GM12878 (cell line): ENCODE measurements around the gene RAC2. TPM values are rescaled to one million over a fixed set of nuclear protein-coding genes. Genes with fewer than 3 reads are reported as not detected.

Source experiments
- ATAC-seq: fragments of 200-7000 bp; cut with Tn5 transposase; 3 replicates; pipeline ENCODE4 v1.9.1; 2020; ENCODE audit warnings: mild to moderate bottlenecking, moderate library complexity
- Bru-seq: library from RNA; stranded (reverse); fragments of 400-500 nt; gene quantifications from one replicate; lab custom pipeline; 2021; lab: Mats Ljungman, UMichigan
- BruChase-seq, 2 experiments: library from RNA; stranded (reverse); fragments of 400-500 nt; gene quantifications; one replicate each; lab custom pipeline; 2021; lab: Mats Ljungman, UMichigan
- BruUV-seq: library from RNA; stranded (reverse); fragments of 400-500 nt; replicated peaks from 2 replicates; lab custom pipeline; 2021; lab: Mats Ljungman, UMichigan
- CTCF ChIA-PET: fragments of 300-600 bp; sonication (Branson Sonifier 250); formaldehyde crosslinking; extraction: SDS; loops from one replicate; lab custom pipeline; 2021; ENCODE audit warnings: inconsistent platforms; lab: Yijun Ruan, JAX
- POLR2A ChIA-PET: fragments of 350-600 bp; formaldehyde crosslinking; extraction: SDS; loops from one replicate; lab custom pipeline; 2021; ENCODE audit warnings: inconsistent platforms; lab: Charles Lee
- RAD21 ChIA-PET: fragments of 300-600 bp; sonication (Branson Sonifier 250); formaldehyde crosslinking; loops from one replicate; lab custom pipeline; 2023; ENCODE audit warnings: antibody characterized with exemption; ENCODE audit not compliant: unreplicated experiment; lab: Charles Lee
- SMC1A ChIA-PET: fragments of 300-600 bp; sonication (Branson Sonifier 250); formaldehyde crosslinking; loops from one replicate; lab custom pipeline; 2023; ENCODE audit not compliant: unreplicated experiment, uncharacterized antibody; lab: Charles Lee
- DNase-seq: peaks from one replicate; pipeline ENCODE4 v3.0.0-alpha.2; 2011; ENCODE audit warnings: low read depth, low spot score
- FAIRE-seq: peaks from 3 replicates; lab custom pipeline; 2011; peaks lifted over from hg19 to GRCh38; lab: Jason Lieb, UNC
- H2AFZ ChIP-seq: 2 replicates; pipeline ENCODE4 v1.6.0; 2011; ENCODE audit warnings: low read depth, low read length, control low read depth; ENCODE audit not compliant: control insufficient read depth
- H3K27ac ChIP-seq: 2 replicates; pipeline ENCODE4 v1.5.1; 2011; ENCODE audit warnings: control low read depth; ENCODE audit not compliant: control insufficient read depth, insufficient read depth
- H3K27me3 ChIP-seq, 2 experiments: replicated peaks in 1 of 2; 2 replicates each; pipeline versions ENCODE4 v1.6.0 to v1.6.1; 2011; ENCODE audit warnings: low read length in 1 of 2; ENCODE audit not compliant: control insufficient read depth in 2 of 2, insufficient read depth in 2 of 2
- H3K36me3 ChIP-seq, 2 experiments: 2 replicates each; pipeline ENCODE4 v1.5.1; 2011; ENCODE audit warnings: low read length in 1 of 2; ENCODE audit not compliant: control insufficient read depth in 2 of 2, insufficient read depth in 2 of 2
- H3K4me1 ChIP-seq: 2 replicates; pipeline ENCODE4 v1.6.1; 2011; ENCODE audit warnings: mild to moderate bottlenecking, low read length, moderate library complexity, mixed read lengths; ENCODE audit not compliant: control insufficient read depth, insufficient read depth
- H3K4me2 ChIP-seq: 2 replicates; pipeline ENCODE4 v1.6.0; 2011; ENCODE audit warnings: control low read depth; ENCODE audit not compliant: control insufficient read depth, insufficient read depth
- H3K4me3 ChIP-seq: fragments of 200-600 bp; sonication (generic); 2 replicates; pipeline ENCODE4 v1.5.1; 2016
- H3K79me2 ChIP-seq: 2 replicates; pipeline ENCODE4 v1.6.0; 2011; ENCODE audit warnings: low read length; ENCODE audit not compliant: control insufficient read depth, insufficient read depth
- H3K9ac ChIP-seq: 2 replicates; pipeline ENCODE4 v1.8.0; 2011; ENCODE audit warnings: low read length, control low read depth, mixed read lengths; ENCODE audit not compliant: control insufficient read depth, insufficient read depth
- H3K9me3 ChIP-seq: replicated peaks from 3 replicates; pipeline ENCODE4 v1.5.1; 2011; ENCODE audit warnings: mild to moderate bottlenecking, low read length; ENCODE audit not compliant: control insufficient read depth, insufficient read depth
- H4K20me1 ChIP-seq: 2 replicates; pipeline ENCODE4 v1.6.0; 2011; ENCODE audit not compliant: control insufficient read depth, insufficient read depth
- BMI1 ChIP-seq: fragments of 450-650 bp; IDR thresholded peaks from 2 replicates; pipeline ENCODE4 v1.6.1; 2016; ENCODE audit warnings: mild to moderate bottlenecking, moderate library complexity, borderline replicate concordance
- CHD1 ChIP-seq: IDR thresholded peaks from 2 replicates; pipeline ENCODE4 v1.6.1; 2012; ENCODE audit warnings: low read depth, low read length, improper control_type of control experiment
- EED ChIP-seq: sonication (generic); IDR thresholded peaks from 2 replicates; pipeline ENCODE4 v1.6.1; 2016; ENCODE audit warnings: antibody characterized with exemption, low read depth
- FOS ChIP-seq: IDR thresholded peaks from 3 replicates; pipeline ENCODE4 v1.6.1; 2011; ENCODE audit warnings: borderline replicate concordance; ENCODE audit not compliant: insufficient read length; ENCODE audit errors: extremely low read depth
- IKZF1 ChIP-seq: fragments of 450-650 bp; conservative IDR thresholded peaks from 2 replicates; pipeline ENCODE4 v1.6.1; 2017; ENCODE audit warnings: antibody characterized with exemption, mild to moderate bottlenecking
- POU2F2 ChIP-seq: IDR thresholded peaks from 3 replicates; pipeline ENCODE4 v1.6.1; 2011; ENCODE audit warnings: low read depth, mild to moderate bottlenecking, low read length, borderline replicate concordance
- RAD51 ChIP-seq: fragments of 450-650 bp; IDR thresholded peaks from 2 replicates; pipeline ENCODE4 v1.6.1; 2016; ENCODE audit warnings: moderate library complexity, mild to moderate bottlenecking, inconsistent platforms
- REST ChIP-seq: IDR thresholded peaks from 2 replicates; pipeline ENCODE4 v1.6.1; 2012; ENCODE audit warnings: mild to moderate bottlenecking, low read depth, low read length
- SUPT20H ChIP-seq: IDR thresholded peaks from 2 replicates; pipeline ENCODE4 v1.6.1; 2011; ENCODE audit warnings: low read depth, mild to moderate bottlenecking, low read length, moderate library complexity, borderline replicate concordance; ENCODE audit not compliant: control insufficient read depth
- ZBTB11 ChIP-seq: fragments of 450-650 bp; formaldehyde crosslinking; IDR thresholded peaks from 2 replicates; pipeline ENCODE4 v1.5.0; 2022; ENCODE audit warnings: mild to moderate bottlenecking, missing genetic modification characterization
- WGBS: methylation state at CpG from one replicate; pipeline ENCODE4 v1.1.6; 2016; ENCODE audit warnings: low lambda C conversion rate; ENCODE audit not compliant: insufficient replicate concordance, insufficient coverage; ENCODE audit errors: missing lambda C conversion rate; 5-methylcytosine and 5-hydroxymethylcytosine counted together
- in situ Hi-C: fragments of 300-500 bp; cut with MboI; formaldehyde crosslinking; loops from 9 replicates; pipeline ENCODE4 v1.14.3; 2018; ENCODE audit warnings: mixed read lengths
- intact Hi-C: fragments of 100-400 bp; cut with micrococcal nuclease; formaldehyde crosslinking; loops from one replicate; pipeline ENCODE4 v1.14.2; 2022; ENCODE audit not compliant: unreplicated experiment
- long read RNA-seq, 2 experiments: library from polyadenylated mRNA; unstranded; transcript quantifications; one replicate each; pipeline ENCODE4 v2.0.0, GENCODE V29; 2019 to 2020
- polyA minus RNA-seq, 3 experiments: library from RNA; depleted of rRNA, polyadenylated mRNA; stranded (reverse); fragments of >200 nt; gene quantifications; 2 replicates each; pipeline ENCODE4 v1.2.3, GENCODE V29; 2011
- polyA plus RNA-seq, 11 experiments: library from polyadenylated mRNA; depleted of rRNA in 4 of 11; unstranded in 6 of 11; stranded (reverse) in 5 of 11; fragments of >200 nt; fragmentation: Nextera tagmentation in 4 of 11; fragmentation: Illumina TruSeq in 1 of 11; extraction: Ambion mirVana in 4 of 11; extraction: Trizol in 1 of 11; gene quantifications; 1 replicate in 1 of 11; 2 replicates in 10 of 11; pipeline versions ENCODE4 v1.2.1 to v1.2.3, GENCODE V29; 2011 to 2016; ENCODE audit warnings: inconsistent platforms in 2 of 11, missing spikeins in 2 of 11, low read depth in 1 of 11
- total RNA-seq, 4 experiments: library from RNA; depleted of rRNA in 3 of 4; stranded (reverse); fragments of >200 nt in 3 of 4; fragmentation: Illumina TruSeq in 1 of 4; extraction: Trizol in 1 of 4; gene quantifications; 2 replicates each; pipeline versions ENCODE4 v1.2.1 to v1.2.3, GENCODE V29; 2013 to 2021

The RAC2 gene
- 143 and 150 TPM in 2 replicates for total RNA-seq (2013; cell fraction: nucleolus; rRNA removed)
- total RNA-seq (2014; rRNA removed) = 251 and 282 TPM in 2 replicates
- total RNA-seq (2014; rRNA removed; fragmentation: Illumina TruSeq; extraction: Trizol) = 135 and 149 TPM in 2 replicates
- 382 and 386 TPM in 2 replicates for total RNA-seq (2021)
- polyA plus RNA-seq (2011; ENCODE audit: low read depth) = 314 TPM
- polyA plus RNA-seq (2011; rRNA removed) = 84.4 and 296 TPM in 2 replicates
- 317 and 416 TPM in 2 replicates for polyA plus RNA-seq (2011; cell fraction: cytosol; rRNA removed)
- polyA plus RNA-seq (2011; cell fraction: nucleus; rRNA removed) = 561 and 566 TPM in 2 replicates
- polyA plus RNA-seq (2012) = 512 and 607 TPM in 2 replicates
- 166 and 339 TPM in 2 replicates for polyA plus RNA-seq (2014; fragmentation: Illumina TruSeq; extraction: Trizol)
- 100 to 1,000 TPM; 102 to 108 TPM for polyA plus RNA-seq (2014; fragmentation: Nextera tagmentation; extraction: Ambion mirVana)
- polyA plus RNA-seq (2014; rRNA removed) = 313 and 369 TPM in 2 replicates
- polyA plus RNA-seq (2016; fragmentation: Nextera tagmentation; extraction: Ambion mirVana) = 100 to 1,000 TPM; 320 to 330 TPM
- 200 and 233 TPM in 2 replicates for polyA minus RNA-seq (2011; rRNA and poly(A)+ RNA removed)
- 155 and 158 TPM in 2 replicates for polyA minus RNA-seq (2011; cell fraction: cytosol; rRNA and poly(A)+ RNA removed)
- polyA minus RNA-seq (2011; cell fraction: nucleus; rRNA and poly(A)+ RNA removed) = 185 and 303 TPM in 2 replicates
- Bru-seq, nascent RNA = percentile 88 among the genes with signal in this experiment
- percentile 95 among the genes with signal in this experiment for BruChase-seq, experiment 1, labeled RNA remaining after a 6-hour chase
- BruChase-seq, experiment 2, labeled RNA remaining after a 2-hour chase = percentile 89 among the genes with signal in this experiment
- long read RNA-seq, experiment 1, transcript RAC2-201 (7 exons, 1,482 nt) = major isoform, 393 of 432 reads
- long read RNA-seq, experiment 1, partial matches to known transcripts = 6 of 432 reads
- long read RNA-seq, experiment 1, other reads (novel, unspliced or antisense) = 32 of 432 reads
- long read RNA-seq, experiment 2, transcript RAC2-201 (7 exons, 1,482 nt) = major isoform, 90 of 151 reads
- long read RNA-seq, experiment 2, partial matches to known transcripts = 3 of 151 reads
- long read RNA-seq, experiment 2, other reads (novel, unspliced or antisense) = 57 of 151 reads

- CTCF ChIA-PET = interaction anchor here (0.5 to 12.8 kb wide), 20 partner anchors 9 to 715 kb away, joined by 3 to 265 read pairs (median 4); partner anchors contain the start of gene IL2RB
- no TSS peak for BruUV-seq
- Histone ChIP-seq H3K27me3 (no peaks in the 10 kb centered on the region), H3K27ac (peak within 1 kb of the TSS; percentile 96), H3K9me3 (no peaks in the 10 kb centered on the region), H3K36me3 (peaks cover 17 to 20% of the 10 kb centered on the region in 2 experiments), H2AFZ (peak within 1 kb of the TSS; percentile 59), H3K4me1 (peaks cover 49% of the 10 kb centered on the region), H4K20me1 (0 out of 2 replicates have a peak, but pooled peaks cover 2% of the 10 kb centered on the region), H3K4me2 (peak within 1 kb of the TSS; percentile 73), H3K9ac (peak within 1 kb of the TSS; percentile 98), H3K4me3 (peak within 1 kb of the TSS; percentile 91), H3K79me2 (peaks cover 51% of the 10 kb centered on the region)
- POLR2A ChIA-PET = interaction anchor here (0.5 to 12.5 kb wide), 18 partner anchors 11 to 97 kb away, joined by 3 to 246 read pairs (median 5); partner anchors contain the start of genes CYTH4 and IL2RB
- RAD21 ChIA-PET = interaction anchor here (1.2 to 9.8 kb wide), 10 partner anchors 10 to 95 kb away, joined by 5 to 196 read pairs (median 54); partner anchors contain the start of gene IL2RB
- FAIRE-seq = no peak
- no peak for DNase-seq
- peak; percentile 69 for ATAC-seq
- intact Hi-C loops (loop anchor here (2.0 to 5.0 kb wide), 2 partner anchors 20 to 82 kb away; no protein-coding TSS in a partner anchor), in situ Hi-C loops (no loop called here)
- 1% methylated on average over 23 of the region's 23 CpGs for WGBS
- SMC1A ChIA-PET = interaction anchor here (0.6 to 10.3 kb wide), 17 partner anchors 10 to 104 kb away, joined by 3 to 165 read pairs (median 8); partner anchors contain the start of gene IL2RB
- TF ChIP-seq POU2F2 (peak; percentile 75; the same call in 1 of the 3 replicates), CHD1 (no peak), FOS (no peak), ZBTB11 (CRISPR knock-in tag) (no peak), SUPT20H (no peak), BMI1 (no peak), EED (peak; percentile 20; the same call in 1 of the 2 replicates), REST (no peak), RAD51 (no peak), IKZF1 (peak; percentile 87)
Observed at GRCh38 chr22:37244114-37244921, at the start of gene RAC2. Gene RAC2 (minus strand): TSS chr22:37244269. CDS start chr22:37244148, 121 bp downstream.
